GM20000 (cell line): ENCODE data around the gene GEMIN8.

Source experiments
- DNase-seq: peaks from one replicate; pipeline ENCODE4 v3.0.0; 2012; ENCODE audit warnings: low spot score
- CTCF ChIP-seq: IDR thresholded peaks from 2 replicates; pipeline ENCODE4 v1.5.1; 2012; ENCODE audit warnings: mild to moderate bottlenecking, control low read depth; ENCODE audit errors: extremely low read depth, missing control alignments

The GEMIN8 gene

GRCh38 chrX:14017399-14017798 lies 12.3 kb downstream of the GEMIN8 start:
- no peak for DNase-seq
- no peak for TF ChIP-seq CTCF

- no peak for DNase-seq
- TF ChIP-seq CTCF: no peak
These were observed 13.8 kb downstream of the GEMIN8 start for GRCh38 chrX:14015941-14016340.

GRCh38 chrX:14015294-14015693 lies 14.4 kb downstream of the GEMIN8 start:
- DNase-seq: no peak
- no peak for TF ChIP-seq CTCF

GRCh38 chrX:14014526-14014925 lies 15.2 kb downstream of the GEMIN8 start:
- no peak for TF ChIP-seq CTCF
- no peak for DNase-seq

- no peak for TF ChIP-seq CTCF
- no peak for DNase-seq
These were observed 16.6 kb downstream of the GEMIN8 start for GRCh38 chrX:14013054-14013453.

GRCh38 chrX:14010566-14010965 lies 19.1 kb downstream of the GEMIN8 start:
- TF ChIP-seq CTCF: no peak
- no peak for DNase-seq

- no peak for DNase-seq
- no peak for TF ChIP-seq CTCF
These were observed 23.2 kb downstream of the GEMIN8 start for GRCh38 chrX:14006540-14006939.
